ENCODE measurements around the gene ZNF423.

The ZNF423 gene

DNA sequence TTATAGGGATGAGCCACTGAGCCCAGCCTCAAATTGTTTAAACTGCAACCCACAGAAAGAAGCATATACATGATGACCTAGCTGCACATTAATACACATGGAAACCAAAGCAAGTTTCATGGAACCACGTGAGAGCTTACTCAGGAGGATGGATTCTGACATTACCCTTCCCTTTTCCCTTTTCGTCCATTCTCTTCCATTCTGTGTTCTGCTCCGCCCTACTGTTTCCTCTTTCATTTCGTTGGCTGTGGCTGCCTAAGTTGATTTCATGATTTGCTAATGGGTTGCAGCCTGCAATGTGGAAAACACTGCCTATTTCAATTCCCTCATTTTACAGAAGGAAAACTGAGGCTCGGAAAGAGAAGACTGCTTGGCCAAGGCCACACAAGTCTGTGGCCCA, 305.8 kb downstream of the ZNF423 start:
- no peak overlapping the region for H2BK5ac ChIP-seq (ENCODE audit: low read depth, low read length, poor library complexity, severe bottlenecking)
- no peak overlapping the region for H3K4ac ChIP-seq (ENCODE audit: low read depth in 1 of 2, low read length in 2 of 2)
- peaks cover 8 to 19% of the 10 kb centered on the region in 2 experiments for H3K27me3 ChIP-seq (ENCODE audit: control insufficient read depth in 1 of 2, insufficient read depth in 1 of 2, low read length in 2 of 2)
- H3K27ac ChIP-seq (ENCODE audit: low read length, poor library complexity, severe bottlenecking): no peak overlapping the region
- H2BK12ac ChIP-seq (ENCODE audit: low read length in 2 of 2): no peak overlapping the region
- H4K91ac ChIP-seq (ENCODE audit: low read length): no peak overlapping the region
- H3K14ac ChIP-seq (ENCODE audit: low read length in 2 of 2): no peak overlapping the region
- no peak overlapping the region for H3K23ac ChIP-seq (ENCODE audit: low read length in 2 of 2)
- H2AFZ ChIP-seq (ENCODE audit: low read depth, low read length): no peak overlapping the region
- no peak overlapping the region for H2AK5ac ChIP-seq (ENCODE audit: low read length, severe bottlenecking)
- H3K4me1 ChIP-seq (ENCODE audit: control insufficient read depth, insufficient read depth, low read depth, low read length): no peaks in the 10 kb centered on the region
- H3K36me3 ChIP-seq (ENCODE audit: control insufficient read depth in 1 of 2, insufficient read depth in 2 of 2, low read depth in 1 of 2, low read length in 2 of 2): no peaks in the 10 kb centered on the region
- no peaks in the 10 kb centered on the region for H3K79me1 ChIP-seq (replicated peaks; ENCODE audit: low read length, poor library complexity, severe bottlenecking)
- no peaks in the 10 kb centered on the region for H3K9me3 ChIP-seq (ENCODE audit: control insufficient read depth, low read length)
- H3K4me2 ChIP-seq (ENCODE audit: low read length, poor library complexity, severe bottlenecking): no peak overlapping the region
- no peak overlapping the region for H4K8ac ChIP-seq (ENCODE audit: low read length)
- 97% methylated on average over 4 of the region's 5 CpGs for WGBS
- H2BK120ac ChIP-seq (ENCODE audit: low read depth, low read length): no peak overlapping the region
- no peak overlapping the region for H2BK15ac ChIP-seq (ENCODE audit: low read depth, poor library complexity, severe bottlenecking)
- DNase-seq: no peak
- H3K4me3 ChIP-seq (ENCODE audit: insufficient read depth in 1 of 2, low read depth in 1 of 2, low read length in 2 of 2): no peak overlapping the region
- H3K18ac ChIP-seq (ENCODE audit: low read depth in 1 of 2, low read length in 2 of 2): no peak overlapping the region
- H3K9ac ChIP-seq (ENCODE audit: low read length): no peak overlapping the region

DNA sequence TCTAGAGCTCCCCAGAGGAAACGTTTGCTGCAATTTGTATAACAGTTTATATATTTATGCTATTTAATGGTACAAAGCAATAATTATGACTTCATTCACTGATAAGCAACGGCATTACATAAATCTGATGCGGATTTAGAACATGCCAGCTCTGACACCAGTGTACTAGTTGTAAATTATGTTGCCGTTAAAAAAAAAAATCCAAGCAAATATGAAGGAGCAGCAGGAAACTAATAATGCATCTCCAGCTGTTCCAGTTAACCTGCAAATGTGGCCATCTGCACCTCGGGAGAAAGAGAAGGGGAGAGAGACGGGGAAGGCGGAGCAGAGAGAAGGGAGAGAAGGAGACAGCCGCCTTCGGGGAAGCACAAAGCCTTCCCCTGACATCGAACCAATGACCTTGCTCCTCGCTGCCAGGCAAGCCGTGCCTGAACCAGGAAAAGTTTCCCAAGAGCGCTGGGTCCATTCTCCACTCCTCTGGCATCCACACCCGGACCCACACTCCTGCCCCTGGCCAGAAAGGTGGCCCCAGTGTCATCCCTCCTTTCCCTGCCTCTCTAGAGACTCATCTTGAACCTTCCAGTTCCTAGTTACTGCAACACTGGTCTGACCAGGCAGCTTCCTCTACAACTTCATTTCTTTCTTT, 307.5 kb downstream of the ZNF423 start:
- Histone ChIP-seq H2BK12ac (ENCODE audit: low read length in 2 of 2) (no peak overlapping the region), H3K4ac (ENCODE audit: low read depth in 1 of 2, low read length in 2 of 2) (no peak overlapping the region), H3K9ac (ENCODE audit: low read length) (no peak overlapping the region), H3K4me2 (ENCODE audit: low read length, poor library complexity, severe bottlenecking) (no peak overlapping the region), H2BK120ac (ENCODE audit: low read depth, low read length) (no peak overlapping the region), H3K23ac (ENCODE audit: low read length in 2 of 2) (no peak overlapping the region), H3K14ac (ENCODE audit: low read length in 2 of 2) (no peak overlapping the region), H3K4me1 (ENCODE audit: control insufficient read depth, insufficient read depth, low read depth, low read length) (no peaks in the 10 kb centered on the region), H2AK5ac (ENCODE audit: low read length, severe bottlenecking) (no peak overlapping the region), H3K4me3 (ENCODE audit: insufficient read depth in 1 of 2, low read depth in 1 of 2, low read length in 2 of 2) (no peak overlapping the region), H2BK5ac (ENCODE audit: low read depth, low read length, poor library complexity, severe bottlenecking) (no peak overlapping the region), H3K36me3 (ENCODE audit: control insufficient read depth in 1 of 2, insufficient read depth in 2 of 2, low read depth in 1 of 2, low read length in 2 of 2) (no peaks in the 10 kb centered on the region), H3K18ac (ENCODE audit: low read depth in 1 of 2, low read length in 2 of 2) (no peak overlapping the region), H4K91ac (ENCODE audit: low read length) (no peak overlapping the region), H2AFZ (ENCODE audit: low read depth, low read length) (no peak overlapping the region), H3K79me1 (replicated peaks; ENCODE audit: low read length, poor library complexity, severe bottlenecking) (no peaks in the 10 kb centered on the region), H2BK15ac (ENCODE audit: low read depth, poor library complexity, severe bottlenecking) (no peak overlapping the region), H3K27me3 (ENCODE audit: control insufficient read depth in 1 of 2, insufficient read depth in 1 of 2, low read length in 2 of 2) (peaks cover 16 to 27% of the 10 kb centered on the region in 2 experiments), H3K9me3 (ENCODE audit: control insufficient read depth, low read length) (no peaks in the 10 kb centered on the region), H3K27ac (ENCODE audit: low read length, poor library complexity, severe bottlenecking) (no peak overlapping the region), H4K8ac (ENCODE audit: low read length) (no peak overlapping the region)
- no peak for DNase-seq
- 76% methylated on average over 13 of the region's 14 CpGs for WGBS

DNA sequence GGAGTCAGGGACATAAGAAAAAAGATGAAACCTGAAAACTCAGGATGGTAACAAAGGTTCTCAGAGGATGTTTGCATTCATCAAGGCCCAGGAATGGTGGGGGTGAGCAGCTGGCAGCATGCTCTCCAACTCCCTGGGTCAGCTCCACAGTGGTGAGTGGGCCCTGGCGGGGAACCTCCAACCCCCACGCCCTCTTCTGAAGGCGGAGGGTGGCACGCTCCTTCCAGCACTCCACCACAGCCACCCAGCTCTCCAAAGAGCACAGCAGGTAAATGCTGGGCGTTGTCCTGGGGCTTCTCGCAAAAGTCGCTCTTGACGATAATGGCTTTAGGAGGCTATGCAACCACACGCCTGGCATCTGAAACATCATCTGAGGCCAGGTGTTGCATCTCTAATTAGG, 308.5 kb downstream of the ZNF423 start:
- H3K79me1 ChIP-seq (replicated peaks; ENCODE audit: low read length, poor library complexity, severe bottlenecking): no peaks in the 10 kb centered on the region
- H3K4ac ChIP-seq (ENCODE audit: low read depth in 1 of 2, low read length in 2 of 2): no peak overlapping the region
- WGBS: 93% methylated on average over 8 of the region's 9 CpGs
- H3K4me2 ChIP-seq (ENCODE audit: low read length, poor library complexity, severe bottlenecking): no peak overlapping the region
- H2AK5ac ChIP-seq (ENCODE audit: low read length, severe bottlenecking): no peak overlapping the region
- no peak overlapping the region for H4K91ac ChIP-seq (ENCODE audit: low read length)
- no peak overlapping the region for H3K9ac ChIP-seq (ENCODE audit: low read length)
- H2BK12ac ChIP-seq (ENCODE audit: low read length in 2 of 2): no peak overlapping the region
- H3K27ac ChIP-seq (ENCODE audit: low read length, poor library complexity, severe bottlenecking): no peak overlapping the region
- no peak overlapping the region for H2BK5ac ChIP-seq (ENCODE audit: low read depth, low read length, poor library complexity, severe bottlenecking)
- no peak overlapping the region for H3K23ac ChIP-seq (ENCODE audit: low read length in 2 of 2)
- H2BK120ac ChIP-seq (ENCODE audit: low read depth, low read length): no peak overlapping the region
- peaks cover 3% of the 10 kb centered on the region for H3K4me1 ChIP-seq (ENCODE audit: control insufficient read depth, insufficient read depth, low read depth, low read length)
- H3K27me3 ChIP-seq (ENCODE audit: control insufficient read depth in 1 of 2, insufficient read depth in 1 of 2, low read length in 2 of 2): peaks cover 16 to 27% of the 10 kb centered on the region in 2 experiments
- no peaks in the 10 kb centered on the region for H3K36me3 ChIP-seq (ENCODE audit: control insufficient read depth in 1 of 2, insufficient read depth in 2 of 2, low read depth in 1 of 2, low read length in 2 of 2)
- H3K14ac ChIP-seq (ENCODE audit: low read length in 2 of 2): no peak overlapping the region
- no peak overlapping the region for H2BK15ac ChIP-seq (ENCODE audit: low read depth, poor library complexity, severe bottlenecking)
- H3K9me3 ChIP-seq (ENCODE audit: control insufficient read depth, low read length): no peaks in the 10 kb centered on the region
- H3K4me3 ChIP-seq (ENCODE audit: insufficient read depth in 1 of 2, low read depth in 1 of 2, low read length in 2 of 2): no peak overlapping the region
- no peak overlapping the region for H3K18ac ChIP-seq (ENCODE audit: low read depth in 1 of 2, low read length in 2 of 2)
- no peak overlapping the region for H4K8ac ChIP-seq (ENCODE audit: low read length)
- no peak overlapping the region for H2AFZ ChIP-seq (ENCODE audit: low read depth, low read length)
- DNase-seq: no peak

DNA sequence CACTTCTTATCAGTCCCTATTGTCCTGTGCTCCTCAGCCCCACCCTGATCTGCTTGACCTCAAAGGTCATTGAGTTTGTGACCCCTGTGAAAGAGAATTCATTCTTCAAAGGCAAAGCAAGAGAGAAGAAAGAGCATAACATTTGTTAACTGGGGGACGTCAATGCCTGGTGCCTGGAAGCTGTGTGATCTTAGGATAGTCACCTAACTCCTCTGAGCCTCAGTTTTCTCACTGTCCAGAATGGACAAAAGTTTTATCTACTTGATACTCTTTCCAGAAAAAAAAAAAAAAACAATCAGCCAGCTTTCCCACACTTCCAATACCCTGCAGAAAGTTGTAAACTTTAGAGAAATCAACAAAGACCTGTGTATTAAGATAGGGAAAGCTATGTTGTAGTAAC, 309.2 kb downstream of the ZNF423 start:
- Histone ChIP-seq H2BK12ac (ENCODE audit: low read length in 2 of 2) (no peak overlapping the region), H2BK120ac (ENCODE audit: low read depth, low read length) (no peak overlapping the region), H3K79me1 (replicated peaks; ENCODE audit: low read length, poor library complexity, severe bottlenecking) (no peaks in the 10 kb centered on the region), H3K27me3 (ENCODE audit: control insufficient read depth in 1 of 2, insufficient read depth in 1 of 2, low read length in 2 of 2) (peaks cover 16 to 27% of the 10 kb centered on the region in 2 experiments), H2AK5ac (ENCODE audit: low read length, severe bottlenecking) (no peak overlapping the region), H3K4me3 (ENCODE audit: insufficient read depth in 1 of 2, low read depth in 1 of 2, low read length in 2 of 2) (no peak overlapping the region), H3K18ac (ENCODE audit: low read depth in 1 of 2, low read length in 2 of 2) (no peak overlapping the region), H3K14ac (ENCODE audit: low read length in 2 of 2) (no peak overlapping the region), H3K27ac (ENCODE audit: low read length, poor library complexity, severe bottlenecking) (no peak overlapping the region), H3K4me2 (ENCODE audit: low read length, poor library complexity, severe bottlenecking) (no peak overlapping the region), H3K4me1 (ENCODE audit: control insufficient read depth, insufficient read depth, low read depth, low read length) (peaks cover 5% of the 10 kb centered on the region), H4K91ac (ENCODE audit: low read length) (no peak overlapping the region), H2AFZ (ENCODE audit: low read depth, low read length) (no peak overlapping the region), H4K8ac (ENCODE audit: low read length) (no peak overlapping the region), H3K4ac (ENCODE audit: low read depth in 1 of 2, low read length in 2 of 2) (no peak overlapping the region), H3K9ac (ENCODE audit: low read length) (no peak overlapping the region), H2BK5ac (ENCODE audit: low read depth, low read length, poor library complexity, severe bottlenecking) (no peak overlapping the region), H3K9me3 (ENCODE audit: control insufficient read depth, low read length) (no peaks in the 10 kb centered on the region), H3K23ac (ENCODE audit: low read length in 2 of 2) (no peak overlapping the region), H3K36me3 (ENCODE audit: control insufficient read depth in 1 of 2, insufficient read depth in 2 of 2, low read depth in 1 of 2, low read length in 2 of 2) (no peaks in the 10 kb centered on the region), H2BK15ac (ENCODE audit: low read depth, poor library complexity, severe bottlenecking) (no peak overlapping the region)
- WGBS: 83% methylated on average over 1 of the region's 1 CpG
- no peak for DNase-seq

Measured in mesenchymal stem cell (in vitro differentiated cells and primary cell).